ENCODE measurements around the gene ADH1A. TPM values are rescaled to one million over a fixed set of nuclear protein-coding genes. Genes with fewer than 3 reads are reported as not detected.

The ADH1A gene
- total RNA-seq, 1 donor: not detected

GRCh38 chr4:99305638-99306400, 15.0 kb upstream of the ADH1A start:
- H3K27me3 ChIP-seq (ENCODE audit: insufficient read depth, low read length): no peaks in the 10 kb centered on the region
- no peak overlapping the region for H3K4me3 ChIP-seq (ENCODE audit: low read length)
- H3K9me3 ChIP-seq (ENCODE audit: low read depth, low read length): no peaks in the 10 kb centered on the region
- H3K4me1 ChIP-seq (ENCODE audit: insufficient read depth, low read length): no peaks in the 10 kb centered on the region

GRCh38 chr4:99301376-99302164, 10.8 kb upstream of the ADH1A start:
- H3K9me3 ChIP-seq (ENCODE audit: low read depth, low read length): peaks cover 4% of the 10 kb centered on the region
- no peaks in the 10 kb centered on the region for H3K4me1 ChIP-seq (ENCODE audit: insufficient read depth, low read length)
- no peak overlapping the region for H3K4me3 ChIP-seq (ENCODE audit: low read length)
- H3K27me3 ChIP-seq (ENCODE audit: insufficient read depth, low read length): no peaks in the 10 kb centered on the region

GRCh38 chr4:99300934-99301333, 10.1 kb upstream of the ADH1A start:
- no peaks in the 10 kb centered on the region for H3K27me3 ChIP-seq (ENCODE audit: insufficient read depth, low read length)
- H3K9me3 ChIP-seq (ENCODE audit: low read depth, low read length): peaks cover 4% of the 10 kb centered on the region
- H3K4me3 ChIP-seq (ENCODE audit: low read length): no peak overlapping the region
- H3K4me1 ChIP-seq (ENCODE audit: insufficient read depth, low read length): no peaks in the 10 kb centered on the region

- Histone ChIP-seq H3K27me3 (ENCODE audit: insufficient read depth, low read length) (no peaks in the 10 kb centered on the region), H3K4me3 (ENCODE audit: low read length) (no peak overlapping the region), H3K4me1 (ENCODE audit: insufficient read depth, low read length) (no peaks in the 10 kb centered on the region)
Observed at GRCh38 chr4:99293357-99293756, 2.6 kb upstream of the ADH1A start.

GRCh38 chr4:99285387-99285786, 5.4 kb downstream of the ADH1A start:
- Histone ChIP-seq H3K27me3 (ENCODE audit: insufficient read depth, low read length) (no peaks in the 10 kb centered on the region), H3K9me3 (ENCODE audit: low read depth, low read length) (no peaks in the 10 kb centered on the region), H3K4me3 (ENCODE audit: low read length) (no peak overlapping the region), H3K4me1 (ENCODE audit: insufficient read depth, low read length) (no peaks in the 10 kb centered on the region)

More at GRCh38 chr4:99293357-99293756, 2.6 kb upstream of the ADH1A start:
- peaks cover 4% of the 10 kb centered on the region for H3K9me3 ChIP-seq (ENCODE audit: low read depth, low read length)

- no peaks in the 10 kb centered on the region for H3K4me1 ChIP-seq (ENCODE audit: insufficient read depth, low read length)
- no peaks in the 10 kb centered on the region for H3K9me3 ChIP-seq (ENCODE audit: low read depth, low read length)
- H3K4me3 ChIP-seq (ENCODE audit: low read length): no peak overlapping the region
- H3K27me3 ChIP-seq (ENCODE audit: insufficient read depth, low read length): no peaks in the 10 kb centered on the region
Observed at GRCh38 chr4:99282731-99283130, 8.1 kb downstream of the ADH1A start.

- H3K9me3 ChIP-seq (ENCODE audit: low read depth, low read length): no peaks in the 10 kb centered on the region
- no peaks in the 10 kb centered on the region for H3K27me3 ChIP-seq (ENCODE audit: insufficient read depth, low read length)
- H3K4me3 ChIP-seq (ENCODE audit: low read length): no peak overlapping the region
- no peaks in the 10 kb centered on the region for H3K4me1 ChIP-seq (ENCODE audit: insufficient read depth, low read length)
Observed at GRCh38 chr4:99281261-99281660, 9.5 kb downstream of the ADH1A start.

- Histone ChIP-seq H3K27me3 (ENCODE audit: insufficient read depth, low read length) (no peaks in the 10 kb centered on the region), H3K4me3 (ENCODE audit: low read length) (no peak overlapping the region), H3K9me3 (ENCODE audit: low read depth, low read length) (no peaks in the 10 kb centered on the region), H3K4me1 (ENCODE audit: insufficient read depth, low read length) (no peaks in the 10 kb centered on the region)
Observed at GRCh38 chr4:99276417-99276816, 14.4 kb downstream of the ADH1A start.

GRCh38 chr4:99275885-99276284, 14.9 kb downstream of the ADH1A start:
- H3K9me3 ChIP-seq (ENCODE audit: low read depth, low read length): no peaks in the 10 kb centered on the region
- H3K27me3 ChIP-seq (ENCODE audit: insufficient read depth, low read length): no peaks in the 10 kb centered on the region
- no peaks in the 10 kb centered on the region for H3K4me1 ChIP-seq (ENCODE audit: insufficient read depth, low read length)
- H3K4me3 ChIP-seq (ENCODE audit: low read length): no peak overlapping the region

- Histone ChIP-seq H3K27me3 (ENCODE audit: insufficient read depth, low read length) (no peaks in the 10 kb centered on the region), H3K4me3 (ENCODE audit: low read length) (no peak overlapping the region), H3K4me1 (ENCODE audit: insufficient read depth, low read length) (no peaks in the 10 kb centered on the region), H3K9me3 (ENCODE audit: low read depth, low read length) (no peaks in the 10 kb centered on the region)
Observed at GRCh38 chr4:99275050-99275449, 15.7 kb downstream of the ADH1A start.

GRCh38 chr4:99273704-99274103, 17.1 kb downstream of the ADH1A start:
- Histone ChIP-seq H3K9me3 (ENCODE audit: low read depth, low read length) (no peaks in the 10 kb centered on the region), H3K4me3 (ENCODE audit: low read length) (no peak overlapping the region), H3K4me1 (ENCODE audit: insufficient read depth, low read length) (no peaks in the 10 kb centered on the region), H3K27me3 (ENCODE audit: insufficient read depth, low read length) (no peaks in the 10 kb centered on the region)

- Histone ChIP-seq H3K9me3 (ENCODE audit: low read depth, low read length) (no peaks in the 10 kb centered on the region), H3K27me3 (ENCODE audit: insufficient read depth, low read length) (no peaks in the 10 kb centered on the region), H3K4me1 (ENCODE audit: insufficient read depth, low read length) (no peaks in the 10 kb centered on the region), H3K4me3 (ENCODE audit: low read length) (no peak overlapping the region)
Observed at GRCh38 chr4:99264927-99265326, 25.9 kb downstream of the ADH1A start.

GRCh38 chr4:99252746-99253145, 38.0 kb downstream of the ADH1A start:
- Histone ChIP-seq H3K4me1 (ENCODE audit: insufficient read depth, low read length) (no peaks in the 10 kb centered on the region), H3K4me3 (ENCODE audit: low read length) (no peak overlapping the region), H3K27me3 (ENCODE audit: insufficient read depth, low read length) (no peaks in the 10 kb centered on the region), H3K9me3 (ENCODE audit: low read depth, low read length) (no peaks in the 10 kb centered on the region)

GRCh38 chr4:99248714-99249113, 42.1 kb downstream of the ADH1A start:
- Histone ChIP-seq H3K4me1 (ENCODE audit: insufficient read depth, low read length) (no peaks in the 10 kb centered on the region), H3K27me3 (ENCODE audit: insufficient read depth, low read length) (no peaks in the 10 kb centered on the region), H3K4me3 (ENCODE audit: low read length) (no peak overlapping the region), H3K9me3 (ENCODE audit: low read depth, low read length) (no peaks in the 10 kb centered on the region)

- Histone ChIP-seq H3K27me3 (ENCODE audit: insufficient read depth, low read length) (no peaks in the 10 kb centered on the region), H3K4me1 (ENCODE audit: insufficient read depth, low read length) (no peaks in the 10 kb centered on the region), H3K4me3 (ENCODE audit: low read length) (no peak overlapping the region), H3K9me3 (ENCODE audit: low read depth, low read length) (no peaks in the 10 kb centered on the region)
Observed at GRCh38 chr4:99235955-99236354, 54.8 kb downstream of the ADH1A start.

Measured in mononuclear cell (primary cell).